Tibial nerve (tissue), 4 donors: ENCODE measurements around the gene HECTD1. TPM values are rescaled to one million over a fixed set of nuclear protein-coding genes. Genes with fewer than 3 reads are reported as not detected.

Experiments
- DNase-seq, 2 donors: peaks; one replicate each; pipeline ENCODE4 v3.0.0-alpha.2; 2019; ENCODE audit warnings: low spot score in 2 of 2
- H3K27ac ChIP-seq, 4 donors: fragments of 200-600 bp; sonication (generic) in 3 of 4; one replicate each; pipeline ENCODE4 v1.5.1; 2017 to 2019; ENCODE audit warnings: mild to moderate bottlenecking in 1 of 4
- H3K27me3 ChIP-seq, 2 donors: fragments of 200-600 bp; sonication (generic) in 1 of 2; one replicate each; pipeline versions ENCODE4 v1.5.1 to v1.6.0; 2017 to 2019
- H3K36me3 ChIP-seq, 3 donors: fragments of 200-600 bp; sonication (generic); one replicate each; pipeline ENCODE4 v1.5.1; 2018 to 2019
- H3K4me1 ChIP-seq, 4 donors: fragments of 200-600 bp; sonication (generic) in 3 of 4; one replicate each; pipeline ENCODE4 v1.5.1; 2017 to 2019
- H3K4me3 ChIP-seq, 4 donors: fragments of 200-600 bp; sonication (generic) in 3 of 4; one replicate each; pipeline ENCODE4 v1.5.1; 2017 to 2019; ENCODE audit warnings: mild to moderate bottlenecking in 1 of 4, moderate library complexity in 1 of 4
- H3K9me3 ChIP-seq, 4 donors: fragments of 200-600 bp; sonication (generic) in 3 of 4; one replicate each; pipeline ENCODE4 v1.5.1; 2017 to 2019
- EP300 ChIP-seq, 2 donors: sonication (generic); formaldehyde crosslinking; IDR thresholded peaks; one replicate each; pipeline ENCODE4 v1.6.1; 2017; ENCODE audit warnings: antibody characterized with exemption in 2 of 2, mild to moderate bottlenecking in 1 of 2
- POLR2A ChIP-seq, 2 donors: fragments of 450-650 bp; IDR thresholded peaks; one replicate each; pipeline ENCODE4 v1.6.1; 2017; ENCODE audit warnings: antibody characterized with exemption in 2 of 2, mild to moderate bottlenecking in 2 of 2, moderate library complexity in 2 of 2
- WGBS, 2 donors: methylation state at CpG; one replicate each; pipeline ENCODE4 v1.1.5; 2018; 5-methylcytosine and 5-hydroxymethylcytosine counted together
- total RNA-seq, 4 donors: library from RNA; depleted of rRNA; stranded (reverse); fragments of >200 nt; gene quantifications; one replicate each; pipeline ENCODE4 v1.1.0, GENCODE V29; 2016
- TF ChIP-seq, protein P1 (sequence below), 5 experiments: fragments of 200-600 bp in 3 of 5; fragments of 450-650 bp in 2 of 5; sonication (generic) in 3 of 5; IDR thresholded peaks; one replicate each; pipeline ENCODE4 v1.5.1; 2016 to 2019; ENCODE audit warnings: antibody characterized with exemption in 5 of 5, mild to moderate bottlenecking in 3 of 5, moderate library complexity in 2 of 5

HECTD1 gene
- total RNA-seq, 4 donors from 2014 or later = 183 to 225 (median 207) TPM

DNA sequence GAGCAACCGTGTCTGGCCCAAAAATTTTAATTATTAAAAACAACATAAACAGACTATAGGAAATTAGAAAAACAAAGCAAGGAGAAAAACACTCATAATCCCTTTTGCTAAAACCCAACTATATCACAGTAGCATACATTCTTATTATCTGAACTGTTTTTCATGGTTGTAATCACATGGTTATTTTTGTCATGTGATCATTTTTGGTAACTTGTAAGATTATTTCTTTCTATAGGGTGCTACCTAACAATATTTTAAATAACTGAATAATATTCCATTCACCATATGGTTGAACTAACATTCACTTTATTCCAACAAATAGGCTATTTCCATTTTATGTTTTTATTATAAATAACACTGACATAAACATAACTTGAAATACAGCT is 23.0 kb upstream of the HECTD1 start:
- Histone ChIP-seq H3K27me3 (no peaks in the 10 kb centered on the region), H3K27ac (peak overlapping the region in 3 of 4 donors; percentile 46 to 80 (median 52)), H3K36me3 (no peaks in the 10 kb centered on the region), H3K4me1 (peaks cover 0 to 16% (median 4%) of the 10 kb centered on the region in 4 donors), H3K9me3 (no peaks in the 10 kb centered on the region), H3K4me3 (no peak overlapping the region)
- 69 to 74% methylated on average over 1 of the region's 1 CpG for WGBS, 2 donors
- DNase-seq = no peak
- TF ChIP-seq POLR2A (IDR thresholded peaks at IDR 0.05) (no peak), EP300 (IDR thresholded peaks at IDR 0.05) (no peak)
- TF ChIP-seq, protein P1, sequence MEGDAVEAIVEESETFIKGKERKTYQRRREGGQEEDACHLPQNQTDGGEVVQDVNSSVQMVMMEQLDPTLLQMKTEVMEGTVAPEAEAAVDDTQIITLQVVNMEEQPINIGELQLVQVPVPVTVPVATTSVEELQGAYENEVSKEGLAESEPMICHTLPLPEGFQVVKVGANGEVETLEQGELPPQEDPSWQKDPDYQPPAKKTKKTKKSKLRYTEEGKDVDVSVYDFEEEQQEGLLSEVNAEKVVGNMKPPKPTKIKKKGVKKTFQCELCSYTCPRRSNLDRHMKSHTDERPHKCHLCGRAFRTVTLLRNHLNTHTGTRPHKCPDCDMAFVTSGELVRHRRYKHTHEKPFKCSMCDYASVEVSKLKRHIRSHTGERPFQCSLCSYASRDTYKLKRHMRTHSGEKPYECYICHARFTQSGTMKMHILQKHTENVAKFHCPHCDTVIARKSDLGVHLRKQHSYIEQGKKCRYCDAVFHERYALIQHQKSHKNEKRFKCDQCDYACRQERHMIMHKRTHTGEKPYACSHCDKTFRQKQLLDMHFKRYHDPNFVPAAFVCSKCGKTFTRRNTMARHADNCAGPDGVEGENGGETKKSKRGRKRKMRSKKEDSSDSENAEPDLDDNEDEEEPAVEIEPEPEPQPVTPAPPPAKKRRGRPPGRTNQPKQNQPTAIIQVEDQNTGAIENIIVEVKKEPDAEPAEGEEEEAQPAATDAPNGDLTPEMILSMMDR (IDR thresholded peaks at IDR 0.05) = no peak

DNA sequence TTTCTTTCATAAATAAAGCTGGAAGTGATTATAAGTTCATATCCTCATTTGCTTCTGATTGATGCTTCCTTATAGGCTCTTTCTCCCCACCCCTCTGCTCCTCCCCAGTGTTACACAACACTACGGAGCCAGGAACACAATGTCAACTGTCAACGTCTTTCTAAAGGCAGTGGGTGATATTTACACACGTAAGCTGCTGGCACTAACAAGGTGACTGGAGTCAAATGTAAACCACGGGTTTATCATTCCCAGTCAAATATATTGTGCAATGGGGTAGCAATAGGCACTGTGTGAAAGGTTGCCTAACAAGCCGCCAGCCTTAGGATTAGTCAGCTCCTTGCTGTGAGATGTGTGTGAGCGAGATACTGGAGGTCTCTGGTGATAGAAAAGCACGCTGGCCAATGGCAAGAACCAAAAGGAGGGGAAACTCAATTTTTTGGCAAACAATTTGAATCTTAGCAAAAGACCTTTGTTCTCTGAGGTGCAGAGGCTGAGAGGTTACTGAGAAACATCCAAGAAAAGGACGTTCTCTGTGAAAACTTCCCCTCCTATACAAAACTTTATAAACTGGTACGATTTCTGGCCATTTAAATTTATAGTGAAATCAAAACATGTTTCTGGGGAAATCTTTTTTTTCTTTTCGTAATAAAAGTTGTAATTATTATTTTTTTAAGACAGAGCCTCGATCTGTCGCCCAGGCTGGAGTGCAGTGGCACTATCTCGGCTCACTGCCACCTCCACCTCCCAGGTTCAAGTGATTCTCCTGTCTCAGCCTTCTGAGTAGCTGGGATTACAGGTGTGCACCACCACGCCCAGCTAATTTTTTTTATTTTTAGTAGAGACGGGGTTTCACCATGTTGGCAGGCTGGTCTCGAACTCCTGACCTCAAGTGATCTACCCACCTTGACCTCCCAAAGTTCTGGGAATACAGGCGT is 22.3 kb upstream of the HECTD1 start:
- peak overlapping the region in 1 of 4 donors; percentile 25 for H3K4me3 ChIP-seq
- 37 to 42% methylated on average over 17 of the region's 17 CpGs for WGBS, 2 donors
- TF ChIP-seq EP300 (IDR thresholded peaks at IDR 0.05) = peak; percentile 87 to 98
- TF ChIP-seq, protein P1 (IDR thresholded peaks at IDR 0.05) = no peak
- TF ChIP-seq POLR2A (IDR thresholded peaks at IDR 0.05) = peak in 1 of 2 donors; percentile 21
- no peaks in the 10 kb centered on the region for H3K27me3 ChIP-seq
- H3K36me3 ChIP-seq = no peaks in the 10 kb centered on the region
- H3K9me3 ChIP-seq = no peaks in the 10 kb centered on the region
- H3K27ac ChIP-seq = peak overlapping the region; percentile 46 to 80 (median 58)
- H3K4me1 ChIP-seq = peaks cover 0 to 16% (median 4%) of the 10 kb centered on the region in 4 donors
- DNase-seq = peak; percentile 60 to 88

DNA sequence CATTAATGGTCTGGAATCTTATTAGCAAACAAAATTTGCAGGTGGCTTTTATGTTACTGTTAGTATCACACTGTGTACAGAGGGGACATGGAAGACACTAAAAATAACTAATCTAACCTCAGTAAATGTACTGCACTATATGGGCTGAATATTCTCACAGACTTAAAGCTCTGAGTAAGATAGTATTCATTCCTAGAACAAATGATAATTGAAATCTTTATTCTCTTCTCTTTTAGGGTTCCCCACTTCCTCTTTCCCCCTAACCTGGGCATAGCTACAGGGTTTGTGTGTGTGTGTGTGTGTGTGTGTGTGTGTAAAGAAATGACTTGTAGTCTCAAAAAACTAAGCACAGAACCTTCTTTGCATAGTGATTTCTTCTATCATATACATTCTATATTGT is 21.4 kb upstream of the HECTD1 start:
- TF ChIP-seq, protein P1 (IDR thresholded peaks at IDR 0.05) = no peak
- no peak for TF ChIP-seq EP300 (IDR thresholded peaks at IDR 0.05)
- TF ChIP-seq POLR2A (IDR thresholded peaks at IDR 0.05) = no peak
- Histone ChIP-seq H3K36me3 (no peaks in the 10 kb centered on the region), H3K4me1 (peaks cover 0 to 16% (median 4%) of the 10 kb centered on the region in 4 donors), H3K9me3 (no peaks in the 10 kb centered on the region), H3K27me3 (no peaks in the 10 kb centered on the region), H3K27ac (peak overlapping the region; percentile 46 to 80 (median 58)), H3K4me3 (no peak overlapping the region)
- no peak for DNase-seq

DNA sequence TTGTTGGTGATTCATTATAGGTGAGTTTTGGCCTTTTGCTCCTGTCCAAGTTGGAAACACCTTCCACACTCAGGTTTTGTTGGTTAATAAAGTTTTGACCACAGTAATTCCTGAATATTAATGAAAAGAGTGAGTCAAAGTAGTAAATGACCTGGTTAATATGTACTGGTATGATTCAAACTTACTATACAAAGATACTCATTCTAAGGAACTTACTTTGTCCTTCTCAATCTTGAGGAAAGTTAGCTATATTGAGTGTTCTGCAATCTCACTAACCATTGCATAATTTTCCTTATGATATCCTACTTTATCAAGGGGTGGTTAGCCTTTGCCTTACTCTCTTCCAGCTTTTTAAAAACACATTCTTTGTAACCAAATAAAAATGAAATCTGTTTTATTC is 20.9 kb upstream of the HECTD1 start:
- Histone ChIP-seq H3K9me3 (no peaks in the 10 kb centered on the region), H3K4me3 (no peak overlapping the region), H3K36me3 (no peaks in the 10 kb centered on the region), H3K27ac (peak overlapping the region; percentile 46 to 80 (median 58)), H3K27me3 (no peaks in the 10 kb centered on the region), H3K4me1 (peaks cover 0 to 16% (median 4%) of the 10 kb centered on the region in 4 donors)
- no peak for DNase-seq
- no peak for TF ChIP-seq EP300 (IDR thresholded peaks at IDR 0.05)
- TF ChIP-seq, protein P1 (IDR thresholded peaks at IDR 0.05) = no peak
- TF ChIP-seq POLR2A (IDR thresholded peaks at IDR 0.05) = no peak

DNA sequence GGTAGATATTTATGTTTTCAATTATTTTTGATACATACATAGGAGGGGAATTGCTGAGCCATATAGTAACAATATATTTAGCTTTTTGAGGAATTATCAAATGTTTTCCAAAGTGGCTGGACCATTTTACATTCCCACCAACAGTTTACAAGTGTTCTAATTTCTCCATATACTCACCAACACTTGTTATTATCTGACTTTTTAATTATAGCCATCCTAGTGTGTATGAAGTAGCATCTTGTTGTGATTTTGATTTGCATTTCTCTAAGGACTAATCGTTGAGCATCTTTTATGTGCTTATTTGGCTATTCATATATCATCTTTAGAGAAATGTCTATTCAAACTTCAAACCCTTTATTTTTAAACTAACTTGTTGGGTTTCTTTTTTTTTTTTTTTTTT is 17.2 kb upstream of the HECTD1 start:
- Histone ChIP-seq H3K4me3 (no peak overlapping the region), H3K4me1 (peaks cover 0 to 10% (median 0%) of the 10 kb centered on the region in 4 donors), H3K27me3 (no peaks in the 10 kb centered on the region), H3K27ac (no peak overlapping the region), H3K36me3 (no peaks in the 10 kb centered on the region), H3K9me3 (no peaks in the 10 kb centered on the region)
- no peak for TF ChIP-seq EP300 (IDR thresholded peaks at IDR 0.05)
- TF ChIP-seq POLR2A (IDR thresholded peaks at IDR 0.05) = no peak
- TF ChIP-seq, protein P1 (IDR thresholded peaks at IDR 0.05) = no peak
- 91 to 97% methylated on average over 1 of the region's 1 CpG for WGBS, 2 donors
- no peak for DNase-seq
